GM12874 (cell line): Measurements from ENCODE around the gene USP14.

Source experiments
- TF ChIP-seq, protein P1 (sequence below): IDR thresholded peaks from 2 replicates; pipeline ENCODE4 v1.5.1; 2011; ENCODE audit warnings: low read depth, mild to moderate bottlenecking, control low read depth, low read length, moderate library complexity; ENCODE audit not compliant: insufficient read depth

The USP14 gene

GRCh38 chr18:199768-200167 lies 41.4 kb downstream of the USP14 start:
- TF ChIP-seq, protein P1, sequence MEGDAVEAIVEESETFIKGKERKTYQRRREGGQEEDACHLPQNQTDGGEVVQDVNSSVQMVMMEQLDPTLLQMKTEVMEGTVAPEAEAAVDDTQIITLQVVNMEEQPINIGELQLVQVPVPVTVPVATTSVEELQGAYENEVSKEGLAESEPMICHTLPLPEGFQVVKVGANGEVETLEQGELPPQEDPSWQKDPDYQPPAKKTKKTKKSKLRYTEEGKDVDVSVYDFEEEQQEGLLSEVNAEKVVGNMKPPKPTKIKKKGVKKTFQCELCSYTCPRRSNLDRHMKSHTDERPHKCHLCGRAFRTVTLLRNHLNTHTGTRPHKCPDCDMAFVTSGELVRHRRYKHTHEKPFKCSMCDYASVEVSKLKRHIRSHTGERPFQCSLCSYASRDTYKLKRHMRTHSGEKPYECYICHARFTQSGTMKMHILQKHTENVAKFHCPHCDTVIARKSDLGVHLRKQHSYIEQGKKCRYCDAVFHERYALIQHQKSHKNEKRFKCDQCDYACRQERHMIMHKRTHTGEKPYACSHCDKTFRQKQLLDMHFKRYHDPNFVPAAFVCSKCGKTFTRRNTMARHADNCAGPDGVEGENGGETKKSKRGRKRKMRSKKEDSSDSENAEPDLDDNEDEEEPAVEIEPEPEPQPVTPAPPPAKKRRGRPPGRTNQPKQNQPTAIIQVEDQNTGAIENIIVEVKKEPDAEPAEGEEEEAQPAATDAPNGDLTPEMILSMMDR, result no peak

- TF ChIP-seq, protein P1, result no peak
These were observed 51.7 kb downstream of the USP14 start for GRCh38 chr18:210075-210474.

- TF ChIP-seq, protein P1, result no peak
These were observed 52.4 kb downstream of the USP14 start for GRCh38 chr18:210733-211132.

- TF ChIP-seq, protein P1, result no peak
These were observed 53.2 kb downstream of the USP14 start for GRCh38 chr18:211582-211981.

DNA sequence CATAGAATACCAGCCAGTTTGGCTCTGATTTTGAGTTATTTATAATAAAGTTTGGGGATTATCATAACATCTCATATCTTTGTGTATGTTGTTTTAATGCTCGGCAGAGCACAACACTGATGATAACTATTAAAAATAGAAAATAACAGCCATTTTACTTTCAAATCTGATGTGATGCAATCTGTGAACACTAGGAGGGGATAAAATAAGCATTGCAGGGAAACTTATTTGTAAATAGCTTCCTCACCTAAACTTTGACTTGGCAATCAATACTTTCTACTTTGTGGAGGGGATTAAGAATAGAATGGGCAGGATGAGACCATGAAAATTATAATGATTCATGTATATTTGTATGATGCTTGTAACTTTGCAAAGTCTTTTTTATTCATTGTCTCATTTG lies 54.4 kb downstream of the USP14 start:
- TF ChIP-seq, protein P1, result no peak

DNA sequence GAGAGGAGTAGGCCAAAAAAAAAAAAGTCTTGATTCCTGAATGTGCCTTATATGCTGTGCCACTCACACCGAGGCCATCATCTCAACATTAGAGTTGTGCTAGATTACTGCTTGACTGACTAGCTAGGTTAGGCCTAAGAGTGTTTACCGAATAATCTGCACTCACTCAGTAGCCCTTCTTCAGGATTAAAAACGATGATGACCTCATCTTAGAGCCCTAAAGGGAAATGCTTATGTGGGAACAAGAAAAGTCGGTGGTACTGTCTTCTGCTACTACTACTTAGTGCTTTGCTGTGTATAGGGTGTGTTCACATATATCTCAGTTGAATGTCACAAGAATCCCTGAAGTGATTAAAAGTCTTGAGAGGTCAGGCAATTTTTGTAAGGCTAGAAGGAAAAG lies 55.1 kb downstream of the USP14 start:
- TF ChIP-seq, protein P1, result no peak

DNA sequence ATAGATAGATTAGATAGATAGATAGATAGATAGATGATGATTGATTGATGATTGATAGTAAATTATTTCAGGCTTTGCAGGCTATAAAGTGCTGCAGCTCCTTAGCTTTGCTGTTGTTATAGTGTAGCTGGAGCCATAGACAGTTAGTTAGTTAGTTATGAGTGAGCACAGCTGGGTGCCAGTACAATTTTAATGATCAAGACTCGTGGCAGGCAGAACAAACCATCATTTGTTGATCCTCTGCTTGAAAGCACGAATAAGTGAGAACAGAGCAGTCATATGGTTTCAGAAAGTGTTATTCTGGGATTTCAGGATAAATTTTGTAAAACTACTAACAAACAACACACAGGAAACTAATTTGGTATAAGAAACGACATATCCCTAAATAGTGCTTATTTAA lies 55.6 kb downstream of the USP14 start:
- TF ChIP-seq, protein P1, result no peak
